ENCODE data around the gene SV2C.
"Not testable (repeated sequence)": the region's sequence is repeated elsewhere in the genome, so short reads cannot be mapped to it uniquely, and the experiment has no call there.

The SV2C gene

GRCh38 chr5:76314643-76315042, 231.5 kb downstream of the SV2C start:
- no peak for DNase-seq

GRCh38 chr5:76319673-76320072, 236.5 kb downstream of the SV2C start:
- DNase-seq = no peak

- not testable (repeated sequence) for DNase-seq
Measured at GRCh38 chr5:76323494-76323893, 240.3 kb downstream of the SV2C start.

GRCh38 chr5:76325326-76325725, 242.1 kb downstream of the SV2C start:
- DNase-seq = no peak

- DNase-seq = no peak
Measured at GRCh38 chr5:76325876-76326491, 242.8 kb downstream of the SV2C start.

- no peak for DNase-seq
Measured at GRCh38 chr5:76326577-76327302, 243.6 kb downstream of the SV2C start.

GRCh38 chr5:76329346-76329745, 246.2 kb downstream of the SV2C start:
- DNase-seq = no peak

- no peak for DNase-seq
Measured at GRCh38 chr5:76331126-76331525, 247.9 kb downstream of the SV2C start.

GRCh38 chr5:76332102-76332501, 248.9 kb downstream of the SV2C start:
- no peak for DNase-seq

GRCh38 chr5:76332611-76333205, 249.5 kb downstream of the SV2C start:
- DNase-seq = no peak

GRCh38 chr5:76333571-76333970, 250.4 kb downstream of the SV2C start:
- no peak for DNase-seq

- no peak for DNase-seq
Measured at GRCh38 chr5:76334574-76334973, 251.4 kb downstream of the SV2C start.

- DNase-seq = not testable (repeated sequence)
Measured at GRCh38 chr5:76335451-76335850, 252.3 kb downstream of the SV2C start.

- not testable (repeated sequence) for DNase-seq
Measured at GRCh38 chr5:76336253-76336809, 253.1 kb downstream of the SV2C start.

- DNase-seq = peak; percentile 20 to 25
Measured at GRCh38 chr5:76337953-76338451, 254.8 kb downstream of the SV2C start.

GRCh38 chr5:76339919-76340318, 256.7 kb downstream of the SV2C start:
- DNase-seq = no peak

- no peak for DNase-seq
Measured at GRCh38 chr5:76341651-76342334, 258.6 kb downstream of the SV2C start.

GRCh38 chr5:76342474-76342873, 259.3 kb downstream of the SV2C start:
- no peak for DNase-seq

- no peak for DNase-seq
Measured at GRCh38 chr5:76345582-76345981, 262.4 kb downstream of the SV2C start.

- no peak for DNase-seq
Measured at GRCh38 chr5:76351176-76351575, 268.0 kb downstream of the SV2C start.

GRCh38 chr5:76351577-76351976, 268.4 kb downstream of the SV2C start:
- DNase-seq = no peak

GRCh38 chr5:76356887-76357286, 273.7 kb downstream of the SV2C start:
- DNase-seq = no peak
